ENCODE data around the gene PRMT5. TPM values are rescaled to one million over a fixed set of nuclear protein-coding genes. Genes with fewer than 3 reads are reported as not detected.

PRMT5 gene
- 71.7 and 75.3 TPM in 2 replicates for total RNA-seq

DNA sequence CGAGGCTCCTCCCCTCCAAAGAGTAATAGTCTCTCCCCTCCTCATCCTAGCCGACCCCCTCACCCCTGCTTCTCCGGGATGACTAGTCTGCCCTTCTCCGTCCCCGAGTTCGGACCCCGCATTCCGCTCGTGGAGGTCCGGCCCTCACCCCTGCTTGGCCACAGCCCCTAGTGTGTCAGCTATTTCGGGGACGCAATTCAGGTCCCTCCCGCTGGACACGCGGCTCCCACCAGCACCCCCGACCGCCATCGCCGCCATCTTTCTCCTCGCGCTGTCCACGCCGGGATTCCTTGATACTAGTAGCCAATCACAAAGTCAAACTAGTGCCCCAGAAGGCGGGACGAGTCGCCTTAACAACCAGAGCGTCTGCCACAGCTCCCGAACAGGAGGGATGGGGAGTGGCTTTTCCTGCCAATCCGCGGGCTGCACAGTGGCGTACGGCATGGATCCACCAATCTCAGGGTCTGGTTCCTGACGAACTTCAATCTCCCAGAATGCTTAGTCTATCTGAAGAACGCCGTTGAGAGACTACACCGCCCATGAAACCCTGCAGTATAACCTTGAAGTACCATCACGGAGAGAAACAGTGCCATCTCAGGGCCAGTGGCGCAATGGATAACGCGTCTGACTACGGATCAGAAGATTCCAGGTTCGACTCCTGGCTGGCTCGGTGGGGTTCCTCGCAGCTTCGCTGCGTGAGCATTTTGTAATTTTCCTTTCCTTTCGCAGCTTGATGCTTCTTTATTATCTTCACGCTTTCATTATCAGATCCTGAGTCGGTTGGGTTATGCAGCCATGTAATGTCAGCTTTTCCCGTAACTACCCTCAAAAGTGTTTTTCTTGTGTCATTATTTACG is at the start of gene PRMT5:
Gene PRMT5, minus strand, starts transcription at position 273 of the 857 bp plus-strand sequence. Its CDS starts 15 bp downstream, at position 258.

DNA sequence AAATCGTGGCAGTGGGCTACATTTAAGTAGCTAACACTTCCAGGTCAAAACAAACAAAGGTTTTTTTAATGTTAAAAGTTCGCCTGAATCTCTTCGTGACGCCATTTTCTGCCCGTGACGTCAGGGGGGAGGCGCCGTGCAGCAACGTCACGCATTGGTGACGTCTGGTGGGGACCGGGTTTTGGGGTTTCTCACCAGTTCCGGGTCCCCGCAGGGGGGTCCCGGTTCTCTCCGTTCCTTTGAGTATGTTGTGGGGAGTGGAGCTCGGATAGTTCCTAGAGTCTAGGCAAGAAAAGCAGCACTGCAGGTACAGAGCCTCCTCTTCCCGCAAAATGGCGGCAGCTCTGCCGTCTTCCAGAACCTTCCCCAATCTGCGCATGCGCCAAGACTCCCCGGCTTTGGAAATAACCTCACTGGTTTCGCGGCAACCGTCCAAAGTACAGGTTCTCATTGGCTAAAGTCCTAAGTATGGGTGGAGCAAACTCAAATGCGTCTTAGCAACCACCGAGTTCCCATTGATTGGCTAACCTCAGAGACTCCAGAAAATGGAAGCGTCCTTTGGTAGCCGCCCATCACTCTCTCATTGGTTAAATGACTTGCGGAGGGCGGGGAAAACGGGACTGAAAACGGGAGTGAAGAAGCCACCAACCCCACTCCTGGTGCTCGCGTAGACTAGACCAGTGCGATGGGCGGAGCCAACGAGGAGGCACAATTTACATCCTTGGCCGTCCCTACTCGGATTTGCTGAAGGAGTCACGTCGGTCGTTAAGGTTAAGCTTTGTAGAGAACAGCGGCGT is 10.2 kb downstream of the PRMT5 start, which contains the start of gene RBM23:
Gene RBM23, minus strand, starts transcription at position 346 of the 797 bp plus-strand sequence.

DNA sequence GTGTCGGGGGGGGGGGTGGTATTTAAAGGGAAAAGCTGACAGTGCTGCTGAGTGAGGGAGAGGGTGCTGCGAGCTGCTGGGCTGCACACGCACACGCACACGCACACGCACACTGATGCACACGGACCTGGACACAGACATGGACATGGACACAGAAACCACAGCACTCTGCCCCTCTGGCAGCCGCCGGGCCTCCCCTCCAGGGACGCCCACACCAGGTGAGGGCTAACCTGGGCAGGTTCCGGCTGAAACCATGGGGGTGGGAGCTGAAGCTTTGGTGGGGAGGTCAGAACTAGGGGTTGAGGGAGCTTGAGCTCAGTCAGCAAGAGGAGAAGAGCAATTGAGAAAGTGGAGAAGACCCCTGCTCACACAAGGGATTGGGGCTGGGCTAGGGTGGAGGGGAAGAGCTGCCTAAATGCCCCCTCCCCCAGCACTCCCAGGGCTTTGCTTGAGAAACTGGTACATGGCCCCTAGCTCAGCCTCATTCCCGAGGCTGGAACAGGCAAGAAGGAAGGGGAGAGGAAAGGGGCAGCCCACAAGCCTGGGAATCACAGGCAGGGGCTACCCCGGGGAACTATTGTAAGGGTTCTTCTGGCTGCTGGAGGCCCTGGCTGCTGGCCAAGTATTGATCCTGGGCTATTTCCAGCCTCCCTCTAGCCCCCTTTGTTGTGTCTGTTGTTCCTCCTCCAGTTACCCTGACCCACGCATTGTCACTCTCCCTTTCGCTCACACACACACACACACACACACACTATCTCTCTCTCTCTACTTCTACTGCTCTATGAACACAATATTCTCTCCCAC is 45.8 kb downstream of the PRMT5 start, which contains the start of gene REM2:
Gene REM2, plus strand, starts transcription at position 50 of the 804 bp plus-strand sequence. Its CDS starts 66 bp downstream, at position 116.

DNA sequence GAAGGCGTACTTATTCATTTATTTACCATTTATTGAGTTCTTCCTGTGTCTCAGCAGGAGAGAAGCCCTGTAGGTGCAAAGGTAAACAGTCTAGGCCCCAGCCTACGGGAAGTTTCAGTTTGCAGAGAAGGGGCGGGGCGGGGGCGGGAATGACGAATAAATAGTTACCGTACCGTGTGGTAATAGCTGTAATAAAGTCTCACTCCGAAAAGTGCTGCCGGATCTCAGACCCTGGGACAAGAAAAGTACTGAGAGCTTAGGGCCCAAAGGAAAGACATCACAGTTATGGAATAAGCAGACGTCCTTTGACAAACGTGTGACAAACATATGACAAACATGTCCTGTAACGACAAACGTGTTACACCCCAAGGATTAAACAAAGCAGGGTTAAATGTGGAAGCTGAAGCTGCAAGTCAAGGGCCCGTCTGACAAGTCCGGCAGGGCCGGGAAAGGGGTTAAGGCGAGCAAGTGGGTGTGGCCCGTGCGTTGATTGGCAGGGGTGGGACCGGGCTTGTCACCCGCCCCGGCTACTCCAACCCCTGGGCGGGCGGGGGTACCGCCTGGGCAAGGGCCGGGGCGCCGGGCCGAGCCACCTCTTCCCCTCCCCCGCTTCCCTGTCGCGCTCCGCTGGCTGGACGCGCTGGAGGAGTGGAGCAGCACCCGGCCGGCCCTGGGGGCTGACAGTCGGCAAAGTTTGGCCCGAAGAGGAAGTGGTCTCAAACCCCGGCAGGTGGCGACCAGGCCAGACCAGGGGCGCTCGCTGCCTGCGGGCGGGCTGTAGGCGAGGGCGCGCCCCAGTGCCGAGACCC is 57.7 kb downstream of the PRMT5 start, which contains the start of gene LRP10:
Gene LRP10, plus strand, starts transcription at position 517 of the 809 bp plus-strand sequence. CDS start 564 bp downstream, outside the sequence.

Other genes with a start within 250 kb of the PRMT5 start
- gene OXA1L, start 162.7 kb downstream of the PRMT5 start, total RNA-seq: 104 and 132 TPM in 2 replicates
- gene SLC7A7, start 113.9 kb downstream of the PRMT5 start, total RNA-seq: 1.3 and 1.5 TPM in 2 replicates
- 146 and 245 TPM in 2 replicates for gene MRPL52, start 99.5 kb downstream of the PRMT5 start, total RNA-seq
- 226 and 239 TPM in 2 replicates for gene MMP14, start 92.8 kb downstream of the PRMT5 start, total RNA-seq
- gene LRP10, start 57.6 kb downstream of the PRMT5 start, total RNA-seq: 52.8 and 53.1 TPM in 2 replicates
- gene REM2, start 46.2 kb downstream of the PRMT5 start, total RNA-seq: 0.30 TPM in 1 of 2 replicates, not detected in the other
- 61.4 and 61.8 TPM in 2 replicates for gene RBM23, start 10.2 kb downstream of the PRMT5 start, total RNA-seq
- gene HAUS4, start 27.7 kb upstream of the PRMT5 start, total RNA-seq: 71.3 and 78.2 TPM in 2 replicates
- gene AJUBA, start 53.2 kb upstream of the PRMT5 start, total RNA-seq: 47.9 and 49.3 TPM in 2 replicates
- 18.0 and 22.9 TPM in 2 replicates for gene C14orf93, start 80.8 kb upstream of the PRMT5 start, total RNA-seq
- 311 and 342 TPM in 2 replicates for gene PSMB5, start 105.5 kb upstream of the PRMT5 start, total RNA-seq
- gene PSMB11, start 112.8 kb upstream of the PRMT5 start, total RNA-seq: not detected in 2 replicates
- gene CDH24, start 128.1 kb upstream of the PRMT5 start, total RNA-seq: 8.6 and 9.8 TPM in 2 replicates
- 58.0 and 62.7 TPM in 2 replicates for gene ACIN1, start 165.8 kb upstream of the PRMT5 start, total RNA-seq
- gene C14orf119, start 166.1 kb upstream of the PRMT5 start, total RNA-seq: 55.6 and 72.1 TPM in 2 replicates
- gene CIROP, start 175.6 kb upstream of the PRMT5 start, total RNA-seq: 0.34 and 0.45 TPM in 2 replicates
- not detected in 2 replicates for gene CEBPE, start 189.9 kb upstream of the PRMT5 start, total RNA-seq

Data from bronchus fibroblast of lung (primary cell).